Stimulated activated CD8-positive, alpha-beta memory T cell treated with anti-CD3 and anti-CD28 coated beads, Interleukin-7, amount 100 ng/mL, for 1 hour (primary cell): ENCODE data around the gene PHEX.
"Not testable (repeated sequence)": the region's sequence is repeated elsewhere in the genome, so short reads cannot be mapped to it uniquely, and the experiment has no call there.

Experiments
- DNase-seq, 2 donors: peaks; one replicate each; pipeline ENCODE4 v3.0.0-alpha.2; 2020; ENCODE audit warnings: low read depth in 2 of 2

The PHEX gene

GRCh38 chrX:22237479-22237878 lies 205.4 kb downstream of the PHEX start:
- no peak for DNase-seq

GRCh38 chrX:22246620-22247019 lies 214.5 kb downstream of the PHEX start:
- DNase-seq = no peak

- no peak for DNase-seq
Observed at GRCh38 chrX:22247169-22247568, 215.0 kb downstream of the PHEX start.

GRCh38 chrX:22248401-22248800 lies 216.3 kb downstream of the PHEX start:
- no peak for DNase-seq

GRCh38 chrX:22249371-22249770 lies 217.2 kb downstream of the PHEX start:
- no peak for DNase-seq

GRCh38 chrX:22268706-22269105 lies 236.6 kb downstream of the PHEX start:
- no peak for DNase-seq

- DNase-seq = no peak
Observed at GRCh38 chrX:22272613-22273012, 240.5 kb downstream of the PHEX start, which contains the start of gene CBLL2. Gene CBLL2, plus strand, starts transcription at chrX:22272913. Its CDS starts 79 bp downstream, at chrX:22272992.

- no peak for DNase-seq
Observed at GRCh38 chrX:22273714-22274317, 241.7 kb downstream of the PHEX start.

GRCh38 chrX:22276781-22277180 lies 244.7 kb downstream of the PHEX start:
- no peak for DNase-seq

GRCh38 chrX:22278375-22278774 lies 246.2 kb downstream of the PHEX start:
- no peak for DNase-seq

GRCh38 chrX:22289209-22289608 lies 257.1 kb downstream of the PHEX start:
- DNase-seq = not testable (repeated sequence)

- DNase-seq = no peak
Observed at GRCh38 chrX:22296871-22297270, 264.7 kb downstream of the PHEX start.

GRCh38 chrX:22300130-22300529 lies 268.0 kb downstream of the PHEX start:
- DNase-seq = no peak
